ENCODE measurements around the gene NBEA.
"Not testable (repeated sequence)": the region's sequence is repeated elsewhere in the genome, so short reads cannot be mapped to it uniquely, and the experiment has no call there.

NBEA gene

DNA sequence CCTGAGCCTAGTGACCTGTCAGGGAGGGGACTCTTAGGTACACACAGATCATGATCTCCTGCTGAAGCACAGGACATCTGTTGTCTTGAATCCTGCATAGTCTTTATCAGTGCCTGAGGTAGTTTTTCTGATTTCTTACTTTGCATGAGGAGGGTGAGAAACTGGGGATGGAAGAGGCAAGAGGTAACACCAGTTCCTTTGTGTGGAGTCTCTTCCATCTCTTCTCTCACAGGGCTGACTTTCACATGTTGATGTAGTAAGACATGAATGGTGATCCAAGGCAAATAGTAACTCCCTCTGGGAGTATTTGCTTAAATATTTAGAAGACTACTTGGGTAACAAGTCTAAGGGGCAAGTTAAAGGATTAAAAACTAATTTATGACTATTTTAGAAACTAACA, 9.5 kb downstream of the NBEA start:
- DNase-seq (ENCODE audit: low read depth), result no peak
- TF ChIP-seq, protein P1, sequence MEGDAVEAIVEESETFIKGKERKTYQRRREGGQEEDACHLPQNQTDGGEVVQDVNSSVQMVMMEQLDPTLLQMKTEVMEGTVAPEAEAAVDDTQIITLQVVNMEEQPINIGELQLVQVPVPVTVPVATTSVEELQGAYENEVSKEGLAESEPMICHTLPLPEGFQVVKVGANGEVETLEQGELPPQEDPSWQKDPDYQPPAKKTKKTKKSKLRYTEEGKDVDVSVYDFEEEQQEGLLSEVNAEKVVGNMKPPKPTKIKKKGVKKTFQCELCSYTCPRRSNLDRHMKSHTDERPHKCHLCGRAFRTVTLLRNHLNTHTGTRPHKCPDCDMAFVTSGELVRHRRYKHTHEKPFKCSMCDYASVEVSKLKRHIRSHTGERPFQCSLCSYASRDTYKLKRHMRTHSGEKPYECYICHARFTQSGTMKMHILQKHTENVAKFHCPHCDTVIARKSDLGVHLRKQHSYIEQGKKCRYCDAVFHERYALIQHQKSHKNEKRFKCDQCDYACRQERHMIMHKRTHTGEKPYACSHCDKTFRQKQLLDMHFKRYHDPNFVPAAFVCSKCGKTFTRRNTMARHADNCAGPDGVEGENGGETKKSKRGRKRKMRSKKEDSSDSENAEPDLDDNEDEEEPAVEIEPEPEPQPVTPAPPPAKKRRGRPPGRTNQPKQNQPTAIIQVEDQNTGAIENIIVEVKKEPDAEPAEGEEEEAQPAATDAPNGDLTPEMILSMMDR (conservative IDR thresholded peaks at IDR 0.05; ENCODE audit: low read depth, low read length), result no peak
- no peak overlapping the region for H3K4me3 ChIP-seq (ENCODE audit: low read depth, low read length)

DNA sequence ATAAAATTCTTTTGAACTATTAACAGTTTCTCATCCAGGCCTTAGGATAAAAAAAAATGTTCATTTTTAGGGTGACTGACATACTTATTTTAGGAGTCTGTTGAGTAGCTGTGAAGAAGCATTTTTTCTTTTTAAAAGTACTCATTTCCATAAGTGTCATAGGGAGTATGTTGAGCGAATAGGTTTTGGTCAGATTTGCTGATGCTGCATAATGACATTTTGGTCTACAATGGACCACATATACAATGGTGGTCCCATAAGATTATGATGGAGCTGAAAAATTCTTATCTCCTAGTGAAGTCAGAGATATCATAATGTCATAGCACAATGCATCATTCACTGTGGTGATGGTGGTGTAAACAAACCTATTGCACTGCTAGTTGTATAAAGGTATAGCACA, 17.4 kb downstream of the NBEA start:
- TF ChIP-seq, protein P1 (conservative IDR thresholded peaks at IDR 0.05; ENCODE audit: low read depth, low read length), result no peak
- no peak for DNase-seq (ENCODE audit: low read depth)
- H3K4me3 ChIP-seq (ENCODE audit: low read depth, low read length), result no peak overlapping the region

DNA sequence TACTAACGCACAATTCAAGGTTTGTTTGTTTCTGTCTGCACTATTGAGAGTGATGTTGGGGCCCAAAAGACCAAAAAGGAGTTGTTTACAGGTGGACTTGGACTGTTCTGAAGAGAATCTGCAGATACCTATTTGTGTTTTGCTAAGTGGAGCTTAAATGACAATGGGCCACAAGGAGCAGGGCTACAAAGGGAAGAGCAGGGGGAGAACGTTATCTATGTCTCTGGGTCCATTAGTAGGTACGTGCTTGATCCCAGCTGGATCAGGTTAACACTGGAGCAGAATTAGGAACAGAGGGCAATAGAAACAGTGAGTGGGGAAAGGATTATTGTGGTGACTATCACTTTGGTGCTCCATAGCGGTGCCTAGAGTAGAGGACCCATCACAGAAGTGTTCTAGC, 22.5 kb downstream of the NBEA start:
- DNase-seq (ENCODE audit: low read depth), result no peak
- H3K4me3 ChIP-seq (ENCODE audit: low read depth, low read length), result no peak overlapping the region
- TF ChIP-seq, protein P1 (conservative IDR thresholded peaks at IDR 0.05; ENCODE audit: low read depth, low read length), result no peak

DNA sequence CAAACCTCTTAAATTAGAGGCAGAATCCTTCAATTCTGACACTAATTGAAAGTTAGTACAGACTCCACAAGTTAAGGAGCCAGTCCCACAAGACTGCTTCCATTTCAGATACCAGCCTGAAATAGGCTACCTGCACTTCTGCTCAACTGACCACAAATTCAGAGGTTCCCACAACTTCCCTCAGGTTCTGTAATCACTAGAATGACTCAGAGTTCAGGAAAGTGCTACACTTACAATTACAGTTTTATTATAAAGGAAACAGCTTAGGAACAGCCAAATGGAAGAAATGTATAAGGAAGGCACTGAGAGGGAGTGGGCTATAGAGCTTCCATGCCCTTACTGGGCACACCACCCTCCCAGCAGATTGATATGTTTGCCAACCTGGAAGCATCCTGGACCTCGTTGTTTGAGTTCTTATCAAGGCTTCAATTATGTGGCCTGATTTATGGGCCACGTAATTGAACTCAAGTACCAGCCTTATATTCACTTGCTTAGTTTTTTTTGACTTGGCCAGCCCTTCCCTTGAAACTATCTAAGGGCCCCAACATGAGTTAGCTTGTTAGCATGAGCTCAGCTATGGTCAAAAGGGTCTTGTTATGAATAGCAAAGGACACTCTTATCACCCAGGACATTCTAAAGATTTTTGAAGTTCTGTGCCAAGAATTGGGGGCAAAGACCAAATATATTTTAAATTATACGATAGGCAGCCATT, 25.9 kb downstream of the NBEA start:
- H3K4me3 ChIP-seq (ENCODE audit: low read depth, low read length), result no peak overlapping the region
- TF ChIP-seq, protein P1 (conservative IDR thresholded peaks at IDR 0.05; ENCODE audit: low read depth, low read length), result no peak
- peak; percentile 24 for DNase-seq (ENCODE audit: low read depth)

DNA sequence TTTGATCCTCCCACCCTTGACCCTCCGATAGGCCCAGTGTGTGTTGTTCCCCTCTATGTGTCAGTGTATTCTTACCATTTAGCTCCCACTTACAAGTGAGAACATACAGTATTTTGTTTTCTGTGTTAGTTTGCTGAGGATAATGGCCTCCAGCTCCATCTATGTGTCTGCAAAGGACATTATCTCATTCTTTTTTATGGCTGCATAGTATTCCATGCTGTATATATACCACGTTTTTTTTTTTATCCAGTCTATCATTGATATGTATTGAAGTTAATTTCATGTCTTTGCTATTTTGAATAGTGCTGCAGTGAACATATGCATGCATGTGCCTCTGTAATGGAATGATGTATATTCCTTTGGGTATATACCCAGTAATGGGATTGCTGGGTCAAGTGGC, 27.5 kb downstream of the NBEA start:
- H3K4me3 ChIP-seq (ENCODE audit: low read depth, low read length); DNase-seq (ENCODE audit: low read depth): not testable (repeated sequence)

DNA sequence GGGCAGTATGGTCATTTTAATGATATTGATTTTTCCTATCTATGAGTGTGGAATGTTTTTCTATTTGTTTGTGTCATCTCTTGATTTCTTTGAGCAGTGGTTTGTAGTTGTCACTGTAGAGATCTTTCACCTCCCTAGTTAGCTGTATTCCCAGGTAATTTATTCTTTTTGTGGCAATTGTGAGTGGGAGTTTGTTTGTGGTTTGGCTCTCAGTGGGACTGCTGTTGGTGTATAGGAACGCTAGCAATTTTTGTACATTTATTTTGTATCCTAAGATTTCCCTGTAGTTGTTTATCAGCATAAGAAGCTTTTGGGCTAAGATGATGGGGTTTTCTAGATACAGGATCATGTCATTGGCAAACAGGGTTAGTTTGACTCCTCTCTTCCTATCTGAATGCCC, 28.9 kb downstream of the NBEA start:
- H3K4me3 ChIP-seq (ENCODE audit: low read depth, low read length), result no peak overlapping the region

DNA sequence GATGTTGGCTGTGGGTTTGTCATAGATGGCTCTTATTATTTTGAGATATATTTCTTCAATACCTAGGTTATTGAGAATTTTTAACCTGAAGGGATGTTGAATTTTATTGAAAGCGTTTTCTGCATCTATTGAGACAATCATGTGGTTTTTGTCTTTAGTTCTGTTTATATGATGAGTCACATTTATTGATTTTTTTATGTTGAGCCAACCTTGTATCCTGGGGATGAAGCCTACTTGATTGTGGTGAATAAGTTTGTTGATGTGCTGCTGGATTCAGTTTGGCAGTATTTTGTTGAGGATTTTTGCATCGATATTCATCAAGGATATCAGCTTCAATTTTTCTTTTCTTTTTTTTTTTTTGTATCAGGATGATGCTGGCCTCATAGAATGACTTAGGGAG, 29.4 kb downstream of the NBEA start:
- TF ChIP-seq, protein P1 (conservative IDR thresholded peaks at IDR 0.05; ENCODE audit: low read depth, low read length), result no peak

More for the DNA sequence above, 28.9 kb downstream of the NBEA start:
- TF ChIP-seq, protein P1 (conservative IDR thresholded peaks at IDR 0.05; ENCODE audit: low read depth, low read length), result no peak
- DNase-seq (ENCODE audit: low read depth), result no peak

DNA sequence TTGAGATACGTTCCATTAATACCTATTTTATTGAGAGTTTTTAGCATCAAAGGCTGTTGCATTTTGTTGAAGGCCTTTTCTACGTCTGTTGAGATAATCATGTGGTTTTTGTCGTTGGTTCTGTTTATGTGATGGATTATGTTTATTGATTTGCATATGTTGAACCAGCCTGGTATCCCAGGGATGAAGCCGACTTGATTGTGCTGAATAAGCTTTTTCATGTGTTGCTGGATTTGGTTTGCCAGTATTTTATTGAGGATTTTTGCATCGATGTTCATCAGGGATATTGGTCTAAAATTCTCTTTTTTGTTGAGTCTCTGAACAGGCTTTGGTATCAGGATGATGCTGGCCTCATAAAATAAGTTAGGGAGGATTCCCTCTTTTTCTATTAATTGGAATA, 43.1 kb downstream of the NBEA start:
- H3K4me3 ChIP-seq (ENCODE audit: low read depth, low read length); DNase-seq (ENCODE audit: low read depth): not testable (repeated sequence)

More for the DNA sequence above, 29.4 kb downstream of the NBEA start:
- no peak overlapping the region for H3K4me3 ChIP-seq (ENCODE audit: low read depth, low read length)
- DNase-seq (ENCODE audit: low read depth), result no peak

Data from choroid plexus epithelial cell (primary cell).